GM18520 (cell line): ENCODE data around the gene FLOT1.
A peak's percentile ranks its signal among the peaks of the same experiment; 100 is the strongest.

Source experiments
- ATAC-seq: cut with Tn5 transposase; IDR thresholded peaks from one replicate; pipeline ENCODE4 v1.9.1; 2021; ENCODE audit not compliant: unreplicated experiment

FLOT1 gene, protein sequence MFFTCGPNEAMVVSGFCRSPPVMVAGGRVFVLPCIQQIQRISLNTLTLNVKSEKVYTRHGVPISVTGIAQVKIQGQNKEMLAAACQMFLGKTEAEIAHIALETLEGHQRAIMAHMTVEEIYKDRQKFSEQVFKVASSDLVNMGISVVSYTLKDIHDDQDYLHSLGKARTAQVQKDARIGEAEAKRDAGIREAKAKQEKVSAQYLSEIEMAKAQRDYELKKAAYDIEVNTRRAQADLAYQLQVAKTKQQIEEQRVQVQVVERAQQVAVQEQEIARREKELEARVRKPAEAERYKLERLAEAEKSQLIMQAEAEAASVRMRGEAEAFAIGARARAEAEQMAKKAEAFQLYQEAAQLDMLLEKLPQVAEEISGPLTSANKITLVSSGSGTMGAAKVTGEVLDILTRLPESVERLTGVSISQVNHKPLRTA

DNA sequence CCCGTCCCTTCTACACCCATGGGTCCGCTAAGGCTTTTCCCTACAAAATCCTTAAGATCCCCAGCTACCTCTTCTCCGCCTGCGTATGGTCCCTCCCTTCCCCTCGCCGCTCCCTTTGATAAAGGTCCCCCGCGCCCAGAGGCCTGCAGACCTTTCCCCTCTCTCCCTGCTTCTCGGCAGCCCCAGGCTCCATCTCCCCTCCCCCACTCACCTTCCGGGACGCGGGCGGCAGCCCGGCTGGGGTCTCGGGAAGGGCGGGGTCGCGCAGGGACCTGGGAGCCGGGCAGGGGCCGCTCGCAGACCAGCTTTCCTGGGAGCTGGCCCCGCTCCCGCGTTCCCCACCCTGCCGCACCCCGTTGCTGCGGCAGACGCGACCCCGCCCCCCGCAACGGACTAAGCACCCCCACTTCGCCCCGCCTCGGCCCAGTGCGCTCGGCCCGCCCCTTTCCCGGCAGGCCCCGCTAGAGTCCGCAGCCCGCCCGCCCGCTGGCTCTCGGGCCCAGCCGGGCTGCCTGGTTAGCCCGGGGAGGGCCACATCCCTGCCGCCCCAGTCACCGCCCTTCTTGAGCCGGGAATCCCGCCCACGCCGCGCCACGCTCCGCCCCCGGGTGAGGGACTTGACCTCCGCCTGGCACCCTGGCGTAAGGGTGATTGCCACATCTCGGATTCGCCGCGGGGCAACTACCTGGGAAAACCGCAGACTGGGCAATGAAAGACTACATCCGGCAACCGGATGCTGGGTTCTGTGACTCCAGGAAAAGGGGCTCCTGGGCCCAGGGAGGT, at the start of gene FLOT1:
TSS of gene FLOT1 (minus strand) at position 372 of the 783 bp plus-strand sequence. CDS start 498 bp downstream, outside the sequence.
- peak; percentile 70 for ATAC-seq

DNA sequence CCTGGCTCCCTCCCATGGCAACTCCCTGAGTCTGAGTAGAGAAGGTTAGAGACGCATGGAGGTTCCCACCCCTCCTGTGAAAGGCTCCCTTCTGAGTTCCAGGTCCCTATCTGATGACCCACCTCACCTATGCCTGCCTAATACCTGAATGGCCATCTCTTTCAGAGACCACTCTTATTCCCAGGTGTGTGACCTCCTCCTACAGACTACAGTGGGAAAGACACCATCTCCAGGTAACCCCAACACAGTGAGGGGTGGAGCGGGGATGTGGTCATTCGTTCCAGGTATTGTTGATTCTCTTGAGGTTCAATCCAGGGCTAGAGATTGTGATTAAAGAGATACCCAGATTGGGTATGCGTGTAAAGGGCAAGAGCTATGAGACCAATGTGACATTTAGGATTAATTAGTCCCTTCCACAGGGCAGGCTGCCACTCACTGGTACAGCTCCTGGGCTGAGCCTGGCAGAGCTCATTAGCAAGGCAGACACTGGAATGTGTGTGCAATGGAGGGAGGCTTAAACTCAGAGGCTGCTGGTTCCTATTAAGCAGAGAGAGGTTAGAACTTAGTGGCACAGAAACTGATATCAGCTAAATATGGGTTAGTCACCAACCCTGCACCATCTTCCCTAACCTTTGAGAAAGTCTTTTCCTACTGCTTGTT, 48.4 kb upstream of the FLOT1 start:
- no peak for ATAC-seq

DNA sequence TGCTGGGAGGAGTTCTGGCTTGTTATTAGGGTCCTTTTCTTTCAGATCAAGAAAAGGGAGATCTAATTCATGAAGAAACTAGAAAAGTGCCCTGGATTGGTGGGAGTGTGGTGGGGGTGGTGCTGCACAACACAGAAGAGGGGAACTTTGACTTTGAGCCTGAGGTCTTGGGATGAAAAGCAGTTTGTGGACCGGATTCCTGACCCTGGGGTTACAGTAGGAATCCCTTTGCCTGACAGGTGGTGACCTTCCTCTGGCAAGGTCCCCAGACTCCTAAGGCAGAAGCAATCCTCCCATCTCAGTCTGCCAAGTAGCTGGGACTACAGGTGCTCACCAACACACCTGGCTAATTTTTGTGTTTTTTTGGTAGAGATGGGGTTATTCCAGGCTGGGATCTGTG, 47.1 kb upstream of the FLOT1 start:
- no peak for ATAC-seq

DNA sequence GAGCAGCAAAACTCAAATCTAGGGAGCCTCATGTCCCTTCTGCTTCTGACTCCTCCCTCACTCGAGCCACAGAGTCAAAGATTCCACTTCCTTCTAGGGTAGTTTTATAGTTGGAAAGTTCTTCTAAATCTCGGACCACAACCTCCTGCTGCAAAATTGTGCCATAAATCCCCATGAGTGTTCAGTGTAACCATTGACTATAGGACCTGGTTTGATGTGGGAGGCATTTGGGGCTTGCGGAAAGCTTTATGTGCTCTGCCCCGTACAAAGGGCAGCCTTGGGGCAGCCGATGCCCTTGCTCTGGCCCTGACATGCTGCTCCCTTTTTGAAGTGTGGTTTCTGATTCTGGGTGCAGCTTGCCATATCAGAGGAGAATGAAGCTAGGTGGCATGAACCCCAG, 45.5 kb upstream of the FLOT1 start:
- no peak for ATAC-seq

DNA sequence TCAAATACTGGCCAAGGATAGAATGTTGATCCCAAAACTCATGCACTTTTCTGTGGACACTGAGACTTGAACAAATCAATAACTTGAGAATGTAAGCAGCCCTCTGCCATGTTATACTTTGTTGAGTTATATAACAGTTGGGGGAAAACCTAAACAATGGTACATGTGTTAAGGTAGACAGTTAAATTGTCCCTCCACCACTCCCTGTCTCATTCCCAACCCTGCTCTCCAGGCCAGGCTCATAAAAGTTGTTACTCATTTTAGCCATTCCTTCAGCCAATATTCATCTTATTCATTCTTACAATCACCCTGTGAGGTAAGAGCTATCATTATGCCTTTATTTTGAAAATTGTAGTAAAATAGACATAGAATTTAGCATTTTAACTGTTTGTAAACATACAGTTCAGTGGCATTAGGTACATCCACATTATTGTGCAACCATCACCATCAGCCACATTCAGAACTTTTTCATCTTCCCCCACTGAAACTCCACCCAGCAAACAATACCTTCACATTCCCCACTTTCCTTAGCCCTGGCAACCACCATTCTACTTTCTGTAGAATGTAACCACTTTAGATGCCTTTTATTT, 40.0 kb upstream of the FLOT1 start:
- ATAC-seq: no peak

DNA sequence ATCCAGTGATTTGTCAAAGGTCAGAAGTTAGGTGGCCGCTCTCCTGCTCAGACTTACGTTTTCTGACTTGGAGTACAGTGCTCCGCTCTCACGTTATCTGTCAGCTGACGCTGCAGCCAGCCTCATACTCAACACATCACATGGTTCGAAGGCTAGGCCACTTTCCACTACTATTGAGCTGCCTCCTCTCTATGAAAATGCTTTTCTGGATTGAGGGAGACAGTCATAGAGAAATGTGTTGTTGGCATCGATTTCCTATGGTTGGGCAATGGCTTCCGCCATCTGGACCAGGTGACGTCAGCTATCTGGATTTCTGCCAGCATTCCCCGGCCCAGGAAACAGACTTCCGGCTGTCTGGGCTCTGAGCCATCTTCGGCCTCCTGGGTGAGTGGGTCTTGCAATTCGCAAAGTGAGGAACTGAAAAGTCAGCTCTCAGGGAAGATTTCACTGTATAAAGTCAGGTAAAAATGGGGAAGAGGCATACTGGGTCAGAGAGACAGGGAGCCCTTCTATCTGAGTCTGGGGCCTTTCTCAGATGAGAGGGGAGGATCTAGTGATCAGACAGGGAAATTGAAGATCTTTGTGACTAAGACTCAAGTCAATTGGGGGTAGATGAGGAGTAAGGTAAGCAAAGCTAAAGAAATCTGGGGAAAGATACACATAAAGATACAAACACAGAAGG, 39.4 kb upstream of the FLOT1 start:
- no peak for ATAC-seq

DNA sequence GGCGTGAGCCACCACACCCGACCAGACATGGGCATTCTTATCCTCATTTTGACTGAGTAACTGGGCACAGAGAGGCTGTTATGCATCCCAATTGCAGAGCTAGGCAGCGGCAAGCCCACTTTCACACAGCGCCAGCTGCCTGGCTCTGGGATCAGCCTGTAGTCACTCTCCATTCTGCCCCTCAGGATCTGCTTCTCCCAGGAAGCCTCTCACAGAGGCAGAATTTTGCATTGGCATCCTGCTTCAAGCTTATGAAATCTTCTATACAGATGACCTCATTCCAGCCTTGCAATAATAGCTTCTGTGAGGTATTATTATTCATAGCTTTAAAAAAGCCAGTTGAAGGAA, 38.9 kb upstream of the FLOT1 start:
- ATAC-seq: no peak

DNA sequence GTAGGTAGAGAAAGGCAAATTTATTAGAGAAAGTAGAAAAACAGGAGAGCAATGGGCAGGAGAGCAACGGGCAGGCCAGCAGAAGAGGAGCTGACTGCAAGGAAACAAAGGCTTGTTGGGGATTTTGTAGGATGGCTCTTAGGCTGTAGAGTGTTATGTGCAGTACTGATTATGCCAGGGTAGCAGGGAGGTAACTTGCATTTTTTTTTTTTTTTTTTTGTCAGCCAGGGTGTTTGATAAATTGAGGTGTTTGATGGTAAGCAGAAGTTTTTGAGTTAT, 38.1 kb upstream of the FLOT1 start:
- ATAC-seq: no peak

DNA sequence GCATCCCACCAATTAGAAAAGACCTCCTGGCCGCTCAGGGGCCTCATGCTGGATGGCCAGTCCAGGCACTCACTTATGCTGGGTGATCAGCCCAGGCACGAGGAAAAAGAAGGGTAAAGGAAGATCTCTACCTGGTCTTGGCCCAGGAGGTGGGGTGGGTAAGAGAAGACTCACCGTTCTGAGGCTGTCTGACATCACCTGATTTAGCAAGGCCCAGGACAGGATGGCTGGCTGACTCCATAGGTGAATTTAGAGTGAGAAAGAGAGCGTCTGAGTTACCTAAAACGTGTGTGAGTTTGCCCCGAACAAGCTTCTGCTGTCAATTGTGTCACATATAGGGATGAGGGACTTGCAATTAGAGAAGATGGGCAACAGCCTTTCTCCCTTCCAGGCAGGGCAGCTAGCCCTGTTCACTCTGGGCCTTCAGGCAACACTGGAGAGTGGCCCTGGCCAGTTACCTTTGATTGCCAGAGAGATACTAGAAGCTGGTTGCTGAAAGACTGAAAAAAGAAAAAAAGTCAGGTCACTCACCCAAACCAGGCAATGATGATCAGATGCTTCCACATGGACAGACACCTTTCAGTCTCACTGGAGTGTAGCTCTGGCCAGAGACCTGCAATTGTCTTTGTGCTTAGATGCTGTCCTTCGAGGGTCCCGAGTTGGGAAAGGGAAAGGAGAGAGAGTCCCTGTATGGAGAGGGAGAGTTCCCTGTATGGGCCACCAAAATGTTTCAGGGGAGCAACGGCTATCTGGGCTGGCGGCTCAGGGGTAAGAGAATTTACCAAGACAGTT, 37.6 kb upstream of the FLOT1 start:
- ATAC-seq: no peak

DNA sequence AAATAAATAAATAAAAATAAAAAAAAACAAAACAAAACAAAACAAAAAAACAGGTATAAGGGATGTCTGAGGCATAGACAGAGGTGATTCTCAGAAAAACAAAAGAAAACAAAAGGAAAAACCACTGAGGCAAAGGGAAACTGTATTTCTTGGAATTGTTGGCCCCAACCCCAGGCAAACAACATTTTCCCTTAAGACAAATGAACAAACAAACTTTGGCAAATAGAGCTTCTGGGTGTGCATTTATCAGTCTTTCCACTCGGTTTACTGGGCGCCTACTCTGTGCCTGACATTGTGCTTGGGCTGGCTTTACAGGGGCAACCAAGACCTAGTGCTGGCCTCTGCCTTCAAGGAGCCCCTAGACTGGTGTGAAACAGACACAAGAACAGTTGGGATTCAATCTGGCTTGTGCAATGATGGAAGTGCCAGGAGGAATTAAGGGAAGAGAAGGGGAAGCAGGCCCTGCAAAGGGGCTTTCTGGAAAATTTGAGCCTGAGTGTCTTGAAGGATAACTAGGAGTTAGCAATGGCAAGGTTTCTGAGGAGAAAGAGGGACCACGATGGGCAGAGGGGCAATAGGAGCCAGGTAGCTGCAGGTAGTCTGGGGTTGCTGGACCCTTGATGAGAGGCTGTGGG, 35.6 kb upstream of the FLOT1 start:
- ATAC-seq: no peak

DNA sequence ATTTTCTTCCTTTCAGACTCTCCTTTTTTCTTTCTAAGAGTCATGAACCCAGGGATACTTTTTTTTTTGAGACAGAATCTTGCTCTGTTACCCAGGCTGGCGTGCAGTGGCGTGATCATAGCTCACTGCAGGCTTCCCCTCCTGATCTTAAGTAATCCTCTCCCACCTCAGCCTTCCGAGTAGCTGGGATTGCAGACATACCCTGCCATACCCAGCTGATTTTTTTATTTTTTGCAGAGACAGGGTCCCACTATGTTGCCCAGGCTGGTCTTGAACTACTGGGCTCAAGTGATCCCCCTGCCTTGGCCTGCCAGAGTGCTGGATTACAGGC, 34.6 kb upstream of the FLOT1 start:
- no peak for ATAC-seq

DNA sequence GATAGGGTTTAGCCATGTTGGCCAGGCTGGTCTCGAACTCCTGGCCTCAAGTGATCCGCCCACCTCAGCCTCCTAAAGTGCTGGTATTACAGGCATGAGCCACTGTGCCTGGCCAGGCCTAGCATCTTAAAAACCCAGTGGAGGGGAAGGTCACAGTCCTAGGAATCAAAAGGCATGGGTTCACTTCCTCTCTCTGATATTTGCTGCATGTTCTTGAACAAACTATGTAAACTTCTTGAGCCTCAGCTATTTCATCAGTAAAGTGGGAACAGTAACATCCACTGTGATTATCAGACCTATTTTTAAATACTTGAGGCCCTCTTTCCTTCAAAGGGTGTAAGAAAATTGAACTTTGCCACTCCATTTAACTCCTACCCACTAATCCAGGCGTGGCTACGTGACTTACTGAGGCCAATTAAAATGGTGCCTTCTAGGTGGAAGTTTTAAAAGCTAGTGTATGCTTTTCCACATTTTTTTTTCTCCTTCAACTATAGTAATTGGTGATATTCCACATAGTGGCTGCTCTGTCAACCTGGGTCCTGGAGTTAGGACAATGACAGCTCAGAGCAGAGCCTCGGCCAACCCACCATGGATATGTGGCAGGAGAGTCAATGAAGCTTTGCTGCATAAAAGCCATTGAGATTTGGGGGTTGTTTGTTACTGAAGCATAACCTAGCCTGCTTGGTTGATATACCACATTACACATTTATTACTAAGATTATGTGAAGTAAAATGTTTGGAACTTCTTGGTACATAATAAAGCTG, 34.1 kb upstream of the FLOT1 start:
- no peak for ATAC-seq

DNA sequence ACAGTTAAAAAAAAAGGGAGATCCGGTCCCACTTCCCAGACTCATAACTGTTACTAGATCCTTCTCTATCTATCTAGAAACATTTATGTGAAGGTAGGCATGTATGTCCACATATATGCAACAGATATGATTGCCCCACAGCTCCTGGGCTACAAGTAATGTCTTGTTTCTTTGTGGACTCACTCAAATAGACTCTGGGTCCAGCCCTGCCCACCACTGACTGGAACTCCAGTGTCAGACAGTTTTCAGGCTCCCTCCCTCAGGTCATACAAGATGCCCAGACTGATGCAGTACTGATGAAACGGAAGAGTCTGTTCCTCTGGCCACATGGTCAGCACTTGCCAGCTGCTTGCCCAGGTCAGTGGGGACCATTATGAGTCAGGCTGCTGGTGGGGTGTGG, 32.6 kb upstream of the FLOT1 start:
- no peak for ATAC-seq

DNA sequence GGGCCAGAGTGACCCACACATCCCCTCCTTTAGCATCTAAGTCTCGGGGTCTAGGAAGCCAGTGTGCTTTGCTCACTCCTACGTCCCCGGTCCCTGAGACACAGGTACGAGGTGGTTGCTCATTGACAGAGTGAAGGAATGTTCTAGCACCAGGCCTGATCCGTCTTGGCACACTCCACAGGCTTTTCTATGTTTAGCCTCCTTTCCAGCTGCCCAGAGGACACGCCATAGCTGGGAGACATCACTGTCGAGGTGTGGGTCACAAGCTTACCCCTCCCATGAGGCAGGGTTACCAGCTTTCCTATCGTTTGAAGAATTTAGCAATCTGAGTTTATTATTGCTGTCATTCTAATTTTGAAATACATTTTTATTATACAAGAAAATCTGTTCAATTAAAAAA, 32.2 kb upstream of the FLOT1 start:
- no peak for ATAC-seq

DNA sequence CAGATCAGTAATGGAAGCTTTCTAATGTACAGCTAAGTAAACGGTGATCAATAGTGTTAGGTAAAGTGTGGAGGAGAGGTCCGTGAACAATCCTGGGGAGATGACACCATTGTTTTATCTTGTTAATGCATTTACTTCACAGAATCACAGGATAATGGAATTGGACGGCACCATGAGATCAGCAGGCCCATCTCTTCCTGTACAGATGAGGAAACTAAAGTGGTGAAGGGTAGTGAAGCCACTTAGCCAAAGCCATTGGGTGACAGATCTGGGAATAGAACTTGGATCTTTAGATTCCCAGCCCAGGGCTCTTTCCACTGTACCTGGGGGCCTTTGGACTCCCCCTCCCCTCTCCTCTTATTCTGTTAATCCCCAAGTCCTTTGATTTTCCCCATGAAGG, 28.1 kb upstream of the FLOT1 start:
- no peak for ATAC-seq

DNA sequence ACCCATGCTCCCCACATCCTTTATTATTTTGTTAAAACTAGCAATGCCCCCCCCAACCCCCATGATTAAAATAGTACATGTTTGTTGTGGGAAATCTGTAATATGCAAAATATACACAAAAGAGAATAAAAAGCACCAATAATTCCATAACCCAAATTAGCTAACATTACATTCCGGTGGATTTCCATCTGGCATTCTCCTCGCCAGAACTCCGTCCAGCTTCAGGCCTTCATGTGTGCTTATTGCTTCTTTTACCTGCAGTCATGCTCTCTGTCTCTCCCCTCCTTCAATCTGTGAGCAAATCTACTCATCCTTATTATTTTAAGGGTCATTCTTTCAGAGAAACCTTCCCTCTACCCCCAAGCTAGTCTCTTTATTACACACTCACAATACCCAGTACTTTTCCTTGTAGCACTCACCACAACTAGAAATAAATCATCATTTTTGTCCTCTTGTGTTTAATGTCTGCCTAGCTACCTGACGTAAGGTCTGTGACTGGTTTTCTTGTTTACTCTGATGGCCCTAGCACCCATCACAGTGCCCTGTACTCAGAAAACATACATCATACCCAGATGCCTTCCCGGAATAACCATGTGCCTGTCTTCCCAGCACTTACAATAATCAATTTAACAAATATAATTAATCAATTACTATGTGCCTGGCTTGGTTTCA, 27.5 kb upstream of the FLOT1 start:
- no peak for ATAC-seq

DNA sequence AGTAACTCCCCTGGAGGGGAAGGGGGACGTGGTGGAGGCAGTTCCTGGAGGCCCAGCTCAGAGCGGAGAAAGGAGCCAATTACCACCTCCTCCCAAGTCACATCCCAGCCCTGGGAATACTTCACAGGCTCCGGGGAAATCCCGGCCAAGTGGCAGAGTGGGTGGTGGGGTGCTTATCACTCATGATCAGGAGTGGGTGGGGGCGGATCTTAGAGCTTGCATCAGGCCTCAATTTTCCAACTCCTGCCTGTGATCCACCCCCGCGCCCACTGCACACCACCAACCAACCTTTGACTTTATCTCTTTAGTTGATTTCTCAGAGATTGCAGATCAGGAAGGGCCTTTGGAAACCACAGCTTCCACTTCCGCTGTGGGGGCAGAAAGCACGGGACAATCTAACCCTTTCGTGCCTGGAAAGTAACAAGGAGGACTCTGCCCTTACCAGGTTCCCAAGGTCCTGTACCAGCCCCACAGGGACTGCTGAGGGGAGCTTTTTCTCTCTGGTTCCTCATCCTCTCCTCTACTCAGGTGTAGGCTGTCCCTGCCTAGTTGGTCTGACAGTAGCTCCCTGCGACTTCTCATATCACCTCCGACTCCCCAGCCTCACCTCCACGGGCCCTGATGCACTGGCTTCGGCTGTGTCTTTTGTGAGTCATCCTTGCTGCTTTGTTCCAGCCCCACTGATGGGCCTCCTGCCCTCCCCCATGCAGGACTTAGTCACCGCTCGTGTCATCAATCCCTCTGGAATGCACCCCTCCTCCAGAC, 26.8 kb upstream of the FLOT1 start:
- no peak for ATAC-seq

DNA sequence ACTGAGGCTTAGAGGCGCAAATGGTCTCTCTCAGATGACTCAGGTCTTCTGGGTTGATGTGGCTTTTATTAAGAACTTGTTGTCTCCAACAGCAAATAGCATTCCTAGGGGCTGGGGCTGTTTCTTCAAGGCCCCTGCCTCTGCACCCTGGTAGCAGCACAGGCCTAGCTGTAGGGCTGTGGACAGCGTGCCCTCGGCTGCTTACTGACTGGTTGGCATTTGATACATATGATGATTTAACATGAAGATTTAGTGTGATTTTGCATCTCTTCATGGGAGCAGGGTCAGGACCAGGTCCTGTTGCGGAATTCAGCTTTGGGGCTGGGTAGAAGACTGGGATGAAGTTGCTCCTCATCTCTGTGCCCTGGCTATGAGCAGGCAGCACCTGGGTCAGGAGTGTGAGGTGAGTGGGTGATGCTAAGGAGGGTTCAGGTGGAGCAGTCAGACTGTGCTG, 26.2 kb upstream of the FLOT1 start:
- no peak for ATAC-seq
